GM06990 (cell line): ENCODE results near the gene SLC17A8.
"Not testable (repeated sequence)": the region's sequence is repeated elsewhere in the genome, so short reads cannot be mapped to it uniquely, and the experiment has no call there.

ENCODE experiments used
- DNase-seq: peaks from one replicate; pipeline ENCODE4 v3.0.0-alpha.2; 2011; ENCODE audit not compliant: insufficient read length; ENCODE audit errors: extremely low read depth
- H3K27me3 ChIP-seq: replicated peaks from 2 replicates; pipeline ENCODE4 v1.6.0; 2011; ENCODE audit warnings: low read length; ENCODE audit not compliant: control insufficient read depth, insufficient read depth
- H3K36me3 ChIP-seq: 2 replicates; pipeline ENCODE4 v1.5.1; 2011; ENCODE audit warnings: low read length; ENCODE audit not compliant: control insufficient read depth, insufficient read depth
- H3K4me3 ChIP-seq: replicated peaks from 2 replicates; pipeline ENCODE4 v1.5.1; 2011; ENCODE audit warnings: low read depth, mild to moderate bottlenecking, control low read depth, low read length
- CTCF ChIP-seq: IDR thresholded peaks from 2 replicates; pipeline ENCODE4 v1.5.1; 2011; ENCODE audit warnings: low read length, control low read depth, mild to moderate bottlenecking, inconsistent platforms; ENCODE audit not compliant: insufficient read depth, poor library complexity, severe bottlenecking

SLC17A8 gene

DNA sequence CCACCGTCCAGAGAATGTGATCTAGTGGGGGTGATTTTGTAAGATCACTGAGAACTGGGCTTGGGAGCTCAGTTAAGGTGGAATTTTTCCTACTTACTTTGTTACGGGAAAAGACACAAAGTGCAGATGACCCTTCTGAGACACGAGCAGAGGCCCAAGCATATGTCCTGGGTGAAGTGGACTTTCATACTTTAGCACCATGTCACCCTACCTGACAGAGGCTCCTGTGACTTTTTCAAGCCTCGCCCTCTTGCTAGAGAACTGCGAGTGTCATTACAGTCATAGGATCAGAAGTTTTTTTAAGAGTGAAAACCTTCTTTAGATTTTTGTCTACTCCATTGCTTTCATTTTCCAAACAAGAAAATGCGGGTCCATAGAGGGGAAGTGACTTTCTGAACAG, 56.1 kb downstream of the SLC17A8 start:
- DNase-seq = no peak
- Histone ChIP-seq H3K27me3 (no peaks in the 10 kb centered on the region; the same call in 1 of the 2 replicates), H3K36me3 (no peaks in the 10 kb centered on the region), H3K4me3 (no peak overlapping the region)
- no peak for TF ChIP-seq CTCF

GRCh38 chr12:100414739-100415138, 57.9 kb downstream of the SLC17A8 start:
- Histone ChIP-seq H3K4me3 (no peak overlapping the region), H3K27me3 (no peaks in the 10 kb centered on the region; the same call in 1 of the 2 replicates), H3K36me3 (no peaks in the 10 kb centered on the region)
- no peak for DNase-seq
- TF ChIP-seq CTCF = no peak

GRCh38 chr12:100422646-100423045, 65.8 kb downstream of the SLC17A8 start:
- no peak for TF ChIP-seq CTCF
- no peak for DNase-seq
- Histone ChIP-seq H3K36me3 (no peaks in the 10 kb centered on the region), H3K27me3 (no peaks in the 10 kb centered on the region), H3K4me3 (no peak overlapping the region)

GRCh38 chr12:100426145-100426544, 69.3 kb downstream of the SLC17A8 start:
- H3K36me3 ChIP-seq = no peaks in the 10 kb centered on the region
- DNase-seq = no peak
- H3K27me3 ChIP-seq = no peaks in the 10 kb centered on the region; the same call in 1 of the 2 replicates
- no peak overlapping the region for H3K4me3 ChIP-seq
- no peak for TF ChIP-seq CTCF

- Histone ChIP-seq H3K27me3 (no peaks in the 10 kb centered on the region; the same call in 1 of the 2 replicates), H3K4me3 (no peak overlapping the region), H3K36me3 (no peaks in the 10 kb centered on the region)
- DNase-seq = no peak
- TF ChIP-seq CTCF = no peak
Observed at GRCh38 chr12:100427078-100427477, 70.2 kb downstream of the SLC17A8 start.

DNA sequence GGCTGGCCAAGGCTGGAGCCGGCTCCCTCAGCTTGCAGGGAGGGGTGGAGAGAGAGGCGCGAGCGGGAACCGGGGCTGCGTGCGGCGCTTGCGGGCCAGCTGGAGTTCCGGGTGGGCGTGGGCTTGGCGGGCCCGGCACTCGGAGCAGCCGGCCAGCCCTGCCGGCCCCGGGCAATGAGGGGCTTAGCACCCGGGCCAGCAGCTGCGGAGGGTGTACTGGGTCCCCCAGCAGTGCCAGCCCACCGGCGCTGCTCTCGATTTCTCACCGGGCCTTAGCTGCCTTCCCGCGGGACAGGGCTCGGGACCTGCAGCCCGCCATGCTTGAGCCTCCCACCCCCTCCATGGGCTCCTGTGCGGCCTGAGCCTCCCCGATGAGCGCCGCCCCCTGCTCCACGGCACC, 73.4 kb downstream of the SLC17A8 start:
- H3K4me3 ChIP-seq, H3K36me3 ChIP-seq, H3K27me3 ChIP-seq, DNase-seq: not testable (repeated sequence)
